ENCODE measurements around the gene SDK2. TPM values are rescaled to one million over a fixed set of nuclear protein-coding genes. Genes with fewer than 3 reads are reported as not detected.

SDK2 gene
- total and polyA plus RNA-seq, 2 donors from 2014 or later: 0.37 to 2.4 TPM

DNA sequence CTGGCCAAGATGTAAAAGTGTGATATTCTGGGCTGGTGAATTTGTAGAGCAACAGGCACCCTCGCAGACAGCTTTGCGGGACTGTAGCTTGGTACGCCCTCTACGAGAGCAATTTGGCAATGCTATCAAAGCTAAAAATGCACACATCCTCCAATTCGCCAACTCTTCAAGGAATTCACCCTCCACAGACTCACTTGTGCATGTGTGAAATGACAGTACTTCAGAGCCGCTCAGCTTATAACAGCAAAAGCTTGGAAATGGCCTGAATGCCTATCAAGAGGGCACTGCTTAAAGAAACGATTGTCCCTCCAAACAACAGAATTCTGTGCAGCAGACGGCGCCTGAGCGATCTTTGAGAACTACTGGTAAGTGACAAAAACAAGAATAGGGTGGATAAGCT lies 130.8 kb downstream of the SDK2 start:
- H3K4me3 ChIP-seq (ENCODE audit: low read length in 3 of 3): no peak overlapping the region
- H3K27me3 ChIP-seq (ENCODE audit: control insufficient read depth, insufficient read depth, low read length): no peaks in the 10 kb centered on the region
- TF ChIP-seq, protein P1, sequence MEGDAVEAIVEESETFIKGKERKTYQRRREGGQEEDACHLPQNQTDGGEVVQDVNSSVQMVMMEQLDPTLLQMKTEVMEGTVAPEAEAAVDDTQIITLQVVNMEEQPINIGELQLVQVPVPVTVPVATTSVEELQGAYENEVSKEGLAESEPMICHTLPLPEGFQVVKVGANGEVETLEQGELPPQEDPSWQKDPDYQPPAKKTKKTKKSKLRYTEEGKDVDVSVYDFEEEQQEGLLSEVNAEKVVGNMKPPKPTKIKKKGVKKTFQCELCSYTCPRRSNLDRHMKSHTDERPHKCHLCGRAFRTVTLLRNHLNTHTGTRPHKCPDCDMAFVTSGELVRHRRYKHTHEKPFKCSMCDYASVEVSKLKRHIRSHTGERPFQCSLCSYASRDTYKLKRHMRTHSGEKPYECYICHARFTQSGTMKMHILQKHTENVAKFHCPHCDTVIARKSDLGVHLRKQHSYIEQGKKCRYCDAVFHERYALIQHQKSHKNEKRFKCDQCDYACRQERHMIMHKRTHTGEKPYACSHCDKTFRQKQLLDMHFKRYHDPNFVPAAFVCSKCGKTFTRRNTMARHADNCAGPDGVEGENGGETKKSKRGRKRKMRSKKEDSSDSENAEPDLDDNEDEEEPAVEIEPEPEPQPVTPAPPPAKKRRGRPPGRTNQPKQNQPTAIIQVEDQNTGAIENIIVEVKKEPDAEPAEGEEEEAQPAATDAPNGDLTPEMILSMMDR (IDR thresholded peaks at IDR 0.05; ENCODE audit: borderline replicate concordance, extremely low read depth, insufficient read depth): no peak
- no peak overlapping the region for H3K27ac ChIP-seq (ENCODE audit: low read depth in 2 of 2, low read length in 2 of 2)
- intact Hi-C loops (cut with DNase I): no loop called here
- no peak overlapping the region for H3K9ac ChIP-seq (ENCODE audit: low read length in 3 of 3)
- FAIRE-seq (no peak), DNase-seq (no peak)
- no peaks in the 10 kb centered on the region for H3K36me3 ChIP-seq (ENCODE audit: control insufficient read depth in 2 of 3, insufficient read depth in 3 of 3, low read length in 3 of 3)
- H3K4me1 ChIP-seq (ENCODE audit: control insufficient read depth in 2 of 3, insufficient read depth in 2 of 3, low read depth in 1 of 3, low read length in 3 of 3): no peaks in the 10 kb centered on the region
- no peaks in the 10 kb centered on the region for H3K9me3 ChIP-seq (ENCODE audit: control insufficient read depth in 2 of 3, insufficient read depth in 1 of 3, low read length in 3 of 3)

DNA sequence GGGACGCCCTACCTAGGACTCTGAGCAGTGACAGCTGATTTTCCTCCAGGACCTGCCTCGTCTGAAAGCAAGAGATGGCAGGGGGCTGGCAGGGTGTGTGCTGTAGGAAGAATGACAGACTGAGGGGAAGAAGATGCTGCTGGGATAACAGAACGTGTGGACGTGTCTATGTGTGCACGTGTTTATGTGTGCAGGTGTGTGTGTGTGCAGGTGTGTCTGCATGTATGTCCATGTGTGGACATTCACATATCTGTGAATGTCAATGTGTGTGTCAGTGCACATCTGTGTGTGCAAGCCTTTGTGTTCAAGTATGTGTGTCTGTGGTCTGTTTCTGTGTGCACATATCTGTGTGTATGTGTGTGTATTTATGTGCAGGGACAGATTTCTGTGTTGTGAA lies 132.5 kb downstream of the SDK2 start:
- Histone ChIP-seq H3K36me3 (ENCODE audit: control insufficient read depth in 2 of 3, insufficient read depth in 3 of 3, low read length in 3 of 3) (no peaks in the 10 kb centered on the region), H3K4me1 (ENCODE audit: control insufficient read depth in 2 of 3, insufficient read depth in 2 of 3, low read depth in 1 of 3, low read length in 3 of 3) (no peaks in the 10 kb centered on the region), H3K9ac (ENCODE audit: low read length in 3 of 3) (no peak overlapping the region), H3K27ac (ENCODE audit: low read depth in 2 of 2, low read length in 2 of 2) (no peak overlapping the region), H3K4me3 (ENCODE audit: low read length in 3 of 3) (no peak overlapping the region), H3K9me3 (ENCODE audit: control insufficient read depth in 2 of 3, insufficient read depth in 1 of 3, low read length in 3 of 3) (no peaks in the 10 kb centered on the region), H3K27me3 (ENCODE audit: control insufficient read depth, insufficient read depth, low read length) (no peaks in the 10 kb centered on the region)
- TF ChIP-seq, protein P1 (IDR thresholded peaks at IDR 0.05; ENCODE audit: borderline replicate concordance, extremely low read depth, insufficient read depth): no peak
- no peak for DNase-seq
- FAIRE-seq: no peak
- intact Hi-C loops (cut with DNase I): no loop called here

DNA sequence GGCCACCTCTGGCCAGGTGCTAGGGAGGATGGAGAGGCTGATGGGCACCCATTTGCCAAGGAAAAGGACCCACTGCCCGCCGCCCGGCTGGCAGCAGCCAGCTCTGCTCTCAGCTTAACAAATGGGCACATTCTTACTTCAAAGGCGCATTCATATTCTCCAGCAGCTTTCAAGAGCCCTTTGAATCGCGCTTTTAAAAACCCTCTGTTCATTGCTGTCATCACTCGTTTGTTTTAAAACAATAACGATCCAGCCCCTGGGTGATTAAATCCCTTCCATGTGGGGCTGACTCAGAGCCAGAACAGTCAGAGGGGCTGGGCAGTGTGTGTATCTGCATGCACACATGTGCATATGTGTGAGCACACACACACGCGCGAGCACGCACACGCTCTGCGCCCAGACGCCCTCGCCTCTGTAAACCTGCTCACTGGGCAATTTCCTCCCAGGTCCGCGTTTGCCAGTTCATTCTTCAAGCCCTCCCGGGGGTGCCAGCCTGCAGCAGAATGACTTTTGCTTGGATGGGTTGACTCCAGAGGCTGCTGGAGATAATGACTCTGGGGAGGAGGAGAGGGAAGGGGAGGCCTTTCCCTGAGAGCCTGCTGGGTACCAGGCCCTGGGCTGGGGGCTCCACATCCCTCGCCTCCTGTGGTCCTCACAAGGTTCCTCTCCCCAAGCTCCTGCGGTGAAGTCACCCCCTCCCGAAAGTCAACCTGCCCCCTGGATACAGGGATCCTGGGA lies 133.1 kb downstream of the SDK2 start:
- H3K9ac ChIP-seq (ENCODE audit: low read length in 3 of 3): no peak overlapping the region
- intact Hi-C loops (cut with DNase I): no loop called here
- no peak overlapping the region for H3K27ac ChIP-seq (ENCODE audit: low read depth in 2 of 2, low read length in 2 of 2)
- H3K4me3 ChIP-seq (ENCODE audit: low read length in 3 of 3): no peak overlapping the region
- TF ChIP-seq, protein P1 (IDR thresholded peaks at IDR 0.05; ENCODE audit: borderline replicate concordance, extremely low read depth, insufficient read depth): no peak
- H3K9me3 ChIP-seq (ENCODE audit: control insufficient read depth in 2 of 3, insufficient read depth in 1 of 3, low read length in 3 of 3): no peaks in the 10 kb centered on the region
- FAIRE-seq (no peak), DNase-seq (peak in 1 of 5 donors; percentile 37)
- H3K36me3 ChIP-seq (ENCODE audit: control insufficient read depth in 2 of 3, insufficient read depth in 3 of 3, low read length in 3 of 3): no peaks in the 10 kb centered on the region
- no peaks in the 10 kb centered on the region for H3K27me3 ChIP-seq (ENCODE audit: control insufficient read depth, insufficient read depth, low read length)
- no peaks in the 10 kb centered on the region for H3K4me1 ChIP-seq (ENCODE audit: control insufficient read depth in 2 of 3, insufficient read depth in 2 of 3, low read depth in 1 of 3, low read length in 3 of 3)

All from kidney (tissue), 14 donors.